HG03469 (cell line): ENCODE measurements around the gene TTLL10.
"Not testable (repeated sequence)": the region's sequence is repeated elsewhere in the genome, so short reads cannot be mapped to it uniquely, and the experiment has no call there.

Experiments
- ATAC-seq: cut with Tn5 transposase; IDR thresholded peaks from one replicate; pipeline ENCODE4 v1.9.1; 2021; ENCODE audit warnings: mild to moderate bottlenecking, moderate library complexity, moderate number of reproducible peaks; ENCODE audit not compliant: unreplicated experiment

TTLL10 gene

DNA sequence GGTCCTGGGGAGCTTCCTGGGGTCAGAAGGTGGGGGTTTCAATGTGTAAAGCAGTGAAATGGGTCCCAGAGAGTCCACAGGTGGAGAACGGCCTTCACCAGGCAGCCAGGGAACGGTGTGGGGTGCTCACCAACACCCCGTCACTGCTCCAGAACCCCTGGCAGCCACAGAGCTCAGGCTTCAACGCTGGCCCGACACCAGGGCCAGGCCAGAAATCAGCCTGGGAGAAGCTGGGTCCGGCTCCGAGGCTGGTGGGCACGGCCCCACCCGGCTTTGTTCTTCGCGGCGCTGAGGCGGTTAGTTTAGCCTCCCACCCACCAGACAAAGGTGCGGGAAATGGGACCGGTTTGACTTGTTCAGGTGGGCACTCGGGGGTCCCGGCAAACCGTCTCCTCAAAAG lies 33.0 kb upstream of the TTLL10 start:
- ATAC-seq = no peak

DNA sequence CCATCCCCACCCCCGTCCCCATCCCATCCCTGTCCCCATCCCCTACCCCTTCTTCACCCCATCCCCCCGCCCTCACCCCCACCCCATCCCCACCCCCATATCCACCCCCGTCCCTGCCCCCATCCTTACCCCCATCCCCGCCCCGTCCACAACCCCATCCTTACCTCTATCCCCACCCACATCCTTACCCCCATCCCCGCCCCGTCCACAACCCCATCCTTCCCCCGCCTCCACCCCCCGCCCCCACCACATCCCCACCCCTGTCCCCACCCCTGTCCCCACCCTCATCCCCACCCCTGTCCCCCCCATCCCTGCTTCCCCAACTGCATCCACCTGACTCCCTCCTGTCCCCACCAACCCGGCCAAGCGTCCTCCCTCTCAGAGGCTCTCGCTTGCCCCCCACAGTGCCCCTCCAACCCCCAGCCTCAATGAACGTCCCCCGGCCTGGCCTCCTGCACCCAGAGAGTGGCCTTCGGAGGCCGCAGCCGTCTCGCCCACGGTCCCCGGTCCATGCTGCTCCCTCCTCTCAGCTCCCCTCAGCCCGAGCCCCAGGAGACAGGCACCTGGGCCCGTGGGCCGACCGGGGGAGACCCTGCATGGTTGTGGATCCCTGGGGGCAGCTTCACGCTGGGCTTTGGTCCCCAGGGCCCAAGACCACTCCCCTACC lies 32.3 kb upstream of the TTLL10 start:
- ATAC-seq = no peak

DNA sequence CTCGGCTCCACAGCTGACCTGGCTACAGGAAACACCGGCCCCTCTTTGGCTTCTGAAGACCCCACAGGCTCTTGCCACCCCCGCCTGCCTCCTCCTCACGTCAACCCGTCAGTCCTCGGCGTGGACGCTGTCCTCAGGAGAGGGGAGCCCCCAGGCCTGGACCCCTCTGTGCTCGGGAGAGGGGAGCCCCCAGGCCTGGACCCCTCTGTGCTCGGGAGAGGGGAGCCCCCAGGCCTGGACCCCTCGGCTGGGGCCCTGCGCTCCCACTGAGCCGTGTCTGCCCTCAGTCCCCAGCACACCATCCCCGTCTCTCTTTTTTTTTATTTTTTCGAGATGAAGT lies 31.8 kb upstream of the TTLL10 start:
- no peak for ATAC-seq

DNA sequence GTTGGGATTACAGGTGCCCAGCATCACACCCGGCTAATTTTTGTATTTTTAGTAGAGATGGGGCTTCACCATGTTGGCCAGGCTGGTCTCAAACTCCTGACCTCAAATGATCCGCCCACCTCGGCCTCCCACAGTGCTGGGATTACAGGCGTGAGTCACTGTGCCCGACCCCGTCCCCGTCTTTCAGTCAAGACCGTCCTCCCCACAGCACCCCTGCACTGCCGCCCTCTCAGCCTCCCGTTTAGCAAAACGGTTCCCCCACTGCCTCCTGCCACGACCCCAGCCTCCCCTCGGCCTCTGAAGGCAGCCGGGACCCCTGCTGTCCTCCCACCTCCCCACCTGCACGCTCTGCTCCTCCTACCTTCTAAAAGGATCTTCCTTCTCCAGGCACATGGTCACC lies 31.3 kb upstream of the TTLL10 start:
- ATAC-seq = not testable (repeated sequence)

DNA sequence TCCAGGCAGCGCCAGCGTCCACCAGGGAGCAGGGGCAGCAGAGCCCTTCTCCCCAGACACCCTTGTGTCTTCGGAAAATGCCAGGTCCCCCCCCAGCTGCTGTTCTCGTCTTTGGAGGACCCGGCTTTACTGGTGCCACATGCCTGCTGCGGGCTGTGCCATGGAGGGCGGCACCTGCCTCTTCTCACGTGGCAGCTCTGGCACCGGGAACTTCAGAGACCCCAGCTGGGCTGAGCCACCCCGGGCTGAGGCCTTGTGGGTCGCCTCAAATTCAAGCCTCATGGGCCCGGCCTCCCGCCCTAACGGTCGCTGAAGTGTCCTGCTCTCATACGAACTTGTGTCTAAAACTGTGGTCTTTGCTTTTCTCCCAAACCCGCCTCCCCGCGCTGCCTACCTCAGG lies 30.8 kb upstream of the TTLL10 start:
- ATAC-seq = no peak

DNA sequence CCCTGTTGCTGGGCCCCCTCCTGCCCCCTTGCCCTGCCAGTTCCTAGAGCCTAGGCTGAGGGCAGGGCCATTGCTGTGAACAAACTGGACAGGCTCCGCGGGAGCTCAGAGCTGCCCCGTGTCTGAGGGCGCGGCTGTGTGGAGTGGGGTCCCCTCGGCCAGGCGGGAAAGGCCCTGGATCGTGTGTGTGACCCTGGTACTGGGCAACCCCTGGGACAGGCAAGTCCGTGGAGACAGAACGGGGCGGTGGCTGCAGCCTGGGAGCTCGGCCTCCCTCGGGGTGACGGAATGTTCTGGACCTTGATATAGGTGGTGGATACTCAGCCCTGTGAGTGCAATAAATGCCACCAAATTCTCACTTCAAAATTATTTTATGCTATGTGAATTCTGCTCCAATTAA lies 30.0 kb upstream of the TTLL10 start:
- no peak for ATAC-seq

DNA sequence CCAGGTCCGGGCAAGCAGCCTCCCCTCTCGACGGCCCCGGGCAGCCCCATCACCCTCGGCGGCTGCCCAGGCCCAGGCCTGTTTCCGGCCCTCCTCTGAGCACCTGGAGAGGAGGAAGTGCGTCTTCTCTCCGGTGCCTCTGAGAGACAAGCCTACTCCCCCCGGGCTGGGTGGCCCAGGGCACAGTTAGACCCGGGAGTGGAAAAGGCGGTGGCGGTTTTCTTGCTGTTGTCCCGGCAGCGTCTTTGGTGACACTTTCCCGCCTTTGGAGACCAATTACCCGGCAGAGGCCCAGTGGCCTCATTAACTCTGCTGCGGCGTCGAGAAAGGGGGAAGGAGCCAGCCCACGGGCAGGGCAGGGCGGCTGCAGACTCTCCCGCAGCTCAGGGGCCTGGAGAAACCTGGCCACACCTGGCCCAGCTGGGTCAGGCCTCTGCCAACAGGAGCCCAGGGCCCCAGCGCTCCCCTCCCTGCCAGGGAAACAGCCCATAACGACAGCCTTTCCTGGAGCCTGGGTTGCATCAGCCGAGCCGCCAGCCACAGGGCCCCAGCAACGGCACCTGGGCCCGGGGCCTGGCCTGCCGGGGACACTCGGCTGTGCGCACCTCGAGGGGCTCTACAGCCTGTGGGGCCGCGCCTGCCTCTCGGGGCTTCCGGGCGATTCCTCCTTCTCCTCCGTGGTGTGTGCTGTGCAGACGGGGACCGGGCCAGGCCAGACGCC lies 29.4 kb upstream of the TTLL10 start:
- no peak for ATAC-seq

DNA sequence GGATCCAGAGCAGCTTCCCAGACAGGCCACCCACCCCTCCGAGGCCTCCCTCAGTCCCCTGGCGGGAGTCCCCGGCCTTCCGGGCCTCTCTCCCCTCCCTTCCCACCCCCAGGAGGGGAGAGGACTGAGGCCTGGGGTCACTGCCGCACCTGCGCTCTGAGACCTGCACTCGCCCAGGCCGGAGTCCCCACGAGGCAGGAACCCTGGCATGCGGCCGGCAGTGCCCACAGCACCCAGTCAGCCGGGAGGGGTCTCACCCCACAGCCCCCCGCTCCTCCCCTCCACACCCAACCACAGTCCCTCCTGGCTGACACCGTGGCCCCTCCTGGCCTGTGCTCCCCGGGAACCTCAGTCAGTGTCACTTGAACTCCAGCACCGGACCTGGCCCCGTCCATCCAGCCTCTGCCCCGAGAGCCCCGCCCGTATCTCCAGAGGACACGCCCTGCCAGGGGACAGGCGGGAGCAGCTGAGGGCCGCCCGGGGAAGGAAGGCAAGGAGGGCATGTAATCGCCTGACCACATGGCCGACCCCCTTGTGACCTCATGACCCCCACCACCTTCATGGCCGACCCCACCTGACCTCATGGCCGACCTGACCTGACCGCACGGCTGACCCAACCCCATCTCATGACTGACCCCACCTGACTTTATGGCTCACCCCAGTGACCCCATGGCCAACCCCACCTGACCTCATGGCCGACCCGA lies 28.7 kb upstream of the TTLL10 start:
- no peak for ATAC-seq

DNA sequence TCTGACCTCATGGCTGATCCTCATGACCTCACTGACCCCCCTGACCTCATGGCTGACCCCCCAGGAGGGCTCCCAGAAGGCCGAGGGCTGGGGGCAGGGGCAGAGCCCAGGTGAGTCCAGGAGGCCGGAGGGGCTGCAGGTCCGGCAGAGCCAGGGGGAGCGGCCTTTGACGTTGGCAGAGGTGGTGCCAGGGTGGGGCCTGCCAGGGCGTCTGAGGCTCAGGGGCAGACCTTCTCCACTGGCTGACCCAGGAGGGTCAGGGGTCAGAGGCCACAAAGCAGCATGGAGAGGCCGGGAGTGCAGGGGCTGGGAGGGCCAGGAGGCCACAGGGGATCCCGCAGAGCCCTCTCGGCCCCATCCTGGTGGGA lies 28.1 kb upstream of the TTLL10 start:
- ATAC-seq = no peak

DNA sequence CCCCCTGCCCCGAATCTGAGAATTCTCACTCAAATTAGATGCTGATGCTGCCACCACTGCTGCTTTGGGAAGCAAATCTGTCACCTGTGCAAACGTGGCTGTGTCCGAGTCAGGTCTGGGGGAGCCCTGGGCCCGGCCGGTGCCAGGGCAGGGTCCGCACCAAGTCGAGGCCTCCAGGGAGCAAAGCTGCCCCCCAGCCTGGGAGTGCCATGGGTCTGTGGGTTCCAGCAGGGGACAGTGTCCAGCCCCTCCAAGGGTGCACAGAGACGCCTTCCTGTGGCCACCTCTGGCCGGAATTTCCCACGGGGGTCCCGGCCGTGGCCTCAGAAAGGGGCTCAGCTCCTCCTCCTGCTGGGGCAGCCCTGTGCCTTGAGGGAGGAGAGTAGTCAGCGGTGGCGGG lies 27.7 kb upstream of the TTLL10 start:
- ATAC-seq = no peak

DNA sequence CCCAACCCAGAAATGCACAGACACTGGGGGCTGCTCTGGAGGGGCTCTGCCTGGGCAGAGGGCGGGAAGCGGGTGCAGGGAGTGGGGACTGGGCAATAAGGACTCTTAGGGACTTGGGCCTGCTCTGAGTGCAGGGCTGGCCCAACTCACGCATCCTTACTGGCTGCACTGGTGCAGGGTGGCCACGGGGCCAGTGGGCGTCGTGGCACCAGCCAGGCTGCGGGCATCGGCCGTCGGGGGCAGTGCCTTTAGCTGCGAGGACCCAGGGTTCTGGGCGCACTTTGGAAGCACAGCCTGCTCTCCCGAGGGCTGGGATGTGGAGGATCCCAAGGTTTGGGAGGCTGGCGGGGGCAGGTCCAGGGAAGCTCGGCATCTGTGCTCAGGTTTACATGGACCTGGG lies 27.1 kb upstream of the TTLL10 start:
- no peak for ATAC-seq

DNA sequence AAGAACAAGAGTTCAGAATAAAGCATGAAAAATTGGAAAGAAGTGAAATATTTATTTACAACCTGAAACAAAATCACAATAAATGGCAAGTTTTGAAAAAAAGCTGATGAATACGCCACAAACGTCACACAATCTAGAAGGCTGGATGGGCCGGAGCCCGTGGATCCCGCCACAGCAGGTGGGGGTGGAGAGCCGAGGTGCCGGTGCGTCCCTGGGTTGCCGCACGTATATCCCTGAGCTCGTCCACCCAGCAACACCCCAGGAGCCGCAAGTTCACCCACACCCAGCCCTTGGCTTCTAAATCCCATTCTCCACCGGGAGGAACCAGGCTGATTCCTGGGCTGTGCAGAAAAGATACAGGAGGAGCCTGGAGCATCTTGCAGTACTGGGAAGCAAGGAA lies 25.6 kb upstream of the TTLL10 start:
- ATAC-seq = no peak

DNA sequence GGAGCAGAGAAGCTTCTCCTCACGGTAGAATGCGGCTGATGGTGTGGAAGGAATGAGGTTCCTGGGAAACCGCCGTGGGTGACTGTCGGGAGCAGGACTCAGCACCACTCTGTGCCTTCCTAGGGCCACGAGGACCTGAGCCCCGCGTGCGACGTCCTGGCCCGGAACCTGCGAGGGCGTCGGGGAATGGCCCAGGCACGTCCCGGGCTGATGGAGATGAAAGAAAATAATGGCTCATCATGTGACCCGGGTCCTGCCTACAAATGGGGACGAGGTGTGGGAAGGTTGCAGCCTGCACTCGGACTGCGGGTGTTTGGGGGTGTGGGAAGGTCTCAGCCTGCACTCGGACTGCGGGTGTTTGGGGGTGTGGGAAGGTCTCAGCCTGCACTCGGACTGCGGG lies 25.1 kb upstream of the TTLL10 start:
- no peak for ATAC-seq

DNA sequence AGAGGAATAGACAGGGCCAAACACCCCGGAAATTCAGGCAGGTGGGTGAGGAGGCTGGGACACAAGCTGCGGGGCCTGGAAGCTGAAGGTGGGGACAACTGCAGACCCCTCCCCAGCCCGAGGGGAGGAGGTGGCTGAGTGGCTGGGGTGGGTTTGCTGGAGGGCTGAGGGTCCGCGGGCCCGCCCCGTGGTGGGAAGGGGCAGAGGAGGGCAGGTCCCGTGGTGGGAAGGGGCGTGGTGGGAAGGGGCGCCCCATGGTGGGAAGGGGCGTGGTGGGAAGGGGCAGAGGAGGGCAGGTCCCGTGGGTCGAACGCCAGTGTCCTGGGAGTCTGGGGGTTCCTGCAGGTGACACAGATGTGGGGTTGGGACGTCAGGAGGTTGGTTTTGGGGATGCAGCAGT lies 24.3 kb upstream of the TTLL10 start:
- ATAC-seq = no peak

DNA sequence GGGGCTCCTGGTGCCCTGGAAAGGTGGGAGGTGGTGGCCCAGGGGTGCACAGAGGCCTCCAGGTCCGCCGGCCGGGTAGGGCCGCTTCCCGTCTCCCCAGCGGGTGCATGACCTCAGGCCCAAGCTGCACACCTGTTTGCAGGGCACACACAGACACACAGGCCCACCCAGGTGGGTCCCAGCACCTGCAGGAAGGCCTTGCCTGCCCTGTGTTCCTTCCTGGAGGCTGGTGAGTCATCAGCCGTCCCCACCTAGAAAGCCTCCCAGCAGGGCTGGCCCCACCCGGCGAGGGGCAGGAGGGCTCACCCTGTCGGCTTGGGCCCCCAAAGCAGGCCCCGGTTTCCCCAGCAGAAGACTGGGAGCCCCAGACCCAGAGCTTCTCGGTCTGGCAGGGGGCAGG lies 23.6 kb upstream of the TTLL10 start:
- no peak for ATAC-seq

DNA sequence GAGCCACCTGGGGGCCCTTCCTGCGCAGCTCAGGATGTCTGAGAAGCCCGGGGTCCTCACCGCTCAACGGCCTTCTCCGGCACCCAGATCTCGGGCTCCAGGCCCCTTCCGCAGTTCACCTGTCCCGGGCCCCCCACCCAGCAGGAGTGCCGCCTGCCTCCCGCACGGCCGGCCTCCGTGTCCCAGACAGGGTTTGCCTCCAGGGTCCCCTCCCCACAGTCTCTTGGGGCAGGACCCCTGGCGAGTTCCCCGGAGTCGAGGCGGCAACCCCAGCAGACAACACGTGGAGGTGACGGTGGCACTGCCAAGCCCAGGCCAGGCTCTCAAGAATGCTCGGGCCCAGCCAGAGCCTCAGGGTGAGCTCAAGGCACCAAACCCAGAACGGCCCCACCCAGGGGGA lies 22.4 kb upstream of the TTLL10 start:
- no peak for ATAC-seq

DNA sequence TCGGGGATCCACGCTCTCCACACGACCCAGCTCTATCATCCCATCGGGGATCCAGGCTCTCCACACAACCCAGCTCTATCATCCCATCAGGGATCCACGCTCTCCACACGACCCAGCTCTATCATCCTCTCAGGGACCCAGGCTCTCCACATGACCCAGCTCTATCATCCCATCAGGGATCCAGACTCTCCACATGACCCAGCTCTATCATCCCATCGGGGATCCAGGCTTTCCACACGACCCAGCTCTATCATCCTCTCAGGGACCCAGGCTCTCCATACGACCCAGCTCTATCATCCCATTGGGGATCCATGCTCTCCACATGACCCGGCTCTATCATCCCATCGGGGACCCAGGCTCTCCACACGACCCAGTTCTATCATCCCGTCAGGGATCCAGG lies 21.2 kb upstream of the TTLL10 start:
- ATAC-seq = not testable (repeated sequence)

DNA sequence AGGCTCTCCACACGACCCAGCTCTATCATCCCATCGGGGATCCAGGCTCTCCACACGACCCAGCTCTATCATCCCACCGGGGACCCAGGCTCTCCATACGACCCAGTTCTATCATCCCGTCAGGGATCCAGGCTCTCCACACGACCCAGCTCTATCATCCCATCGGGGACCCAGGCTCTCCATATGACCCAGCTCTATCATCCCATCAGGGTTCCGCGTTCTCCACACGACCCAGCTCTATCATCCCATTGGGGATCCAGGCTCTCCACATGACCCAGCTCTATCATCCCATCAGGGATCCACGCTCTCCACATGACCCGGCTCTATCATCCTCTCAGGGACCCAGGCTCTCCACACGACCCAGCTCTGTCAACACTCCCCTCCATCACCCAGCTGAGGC lies 20.5 kb upstream of the TTLL10 start:
- ATAC-seq = not testable (repeated sequence)

DNA sequence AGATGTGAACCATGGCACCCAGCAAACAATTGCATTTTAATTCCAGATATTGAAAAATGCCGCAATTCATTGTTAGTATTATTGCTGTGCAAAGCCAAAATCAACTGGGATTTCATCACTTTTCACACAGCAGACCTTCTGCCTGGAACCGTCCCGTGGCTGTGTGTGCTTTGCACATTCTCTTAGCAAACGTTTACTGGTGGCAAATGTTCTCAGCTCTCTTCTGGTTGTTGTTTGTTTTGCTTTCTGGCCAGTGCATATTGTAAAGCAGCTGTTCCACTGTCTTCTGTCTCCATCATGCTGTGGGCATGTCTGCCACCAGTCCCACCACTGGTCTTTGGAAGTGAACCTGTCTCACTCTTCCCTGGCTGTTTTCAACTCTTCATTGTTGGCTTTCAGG lies 19.8 kb upstream of the TTLL10 start:
- no peak for ATAC-seq

DNA sequence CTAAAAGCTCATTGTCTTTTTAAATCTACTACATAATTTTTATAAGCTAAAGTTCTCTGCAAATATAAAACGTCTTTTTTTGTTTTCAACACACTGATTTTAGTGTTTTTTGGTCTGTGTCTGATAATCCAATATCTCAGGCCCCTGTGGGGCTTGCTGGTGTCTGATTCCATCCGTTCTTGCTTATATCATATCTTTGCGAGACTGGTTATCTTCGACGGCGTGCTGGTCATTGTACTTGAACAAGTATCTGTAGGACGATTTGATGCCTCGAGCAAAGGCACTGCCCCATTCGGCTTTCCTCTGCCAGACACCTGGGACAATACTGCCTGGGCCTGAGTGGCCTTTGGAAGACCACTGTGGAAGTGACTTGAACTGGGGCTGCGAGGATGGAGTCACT lies 18.4 kb upstream of the TTLL10 start:
- ATAC-seq = no peak

DNA sequence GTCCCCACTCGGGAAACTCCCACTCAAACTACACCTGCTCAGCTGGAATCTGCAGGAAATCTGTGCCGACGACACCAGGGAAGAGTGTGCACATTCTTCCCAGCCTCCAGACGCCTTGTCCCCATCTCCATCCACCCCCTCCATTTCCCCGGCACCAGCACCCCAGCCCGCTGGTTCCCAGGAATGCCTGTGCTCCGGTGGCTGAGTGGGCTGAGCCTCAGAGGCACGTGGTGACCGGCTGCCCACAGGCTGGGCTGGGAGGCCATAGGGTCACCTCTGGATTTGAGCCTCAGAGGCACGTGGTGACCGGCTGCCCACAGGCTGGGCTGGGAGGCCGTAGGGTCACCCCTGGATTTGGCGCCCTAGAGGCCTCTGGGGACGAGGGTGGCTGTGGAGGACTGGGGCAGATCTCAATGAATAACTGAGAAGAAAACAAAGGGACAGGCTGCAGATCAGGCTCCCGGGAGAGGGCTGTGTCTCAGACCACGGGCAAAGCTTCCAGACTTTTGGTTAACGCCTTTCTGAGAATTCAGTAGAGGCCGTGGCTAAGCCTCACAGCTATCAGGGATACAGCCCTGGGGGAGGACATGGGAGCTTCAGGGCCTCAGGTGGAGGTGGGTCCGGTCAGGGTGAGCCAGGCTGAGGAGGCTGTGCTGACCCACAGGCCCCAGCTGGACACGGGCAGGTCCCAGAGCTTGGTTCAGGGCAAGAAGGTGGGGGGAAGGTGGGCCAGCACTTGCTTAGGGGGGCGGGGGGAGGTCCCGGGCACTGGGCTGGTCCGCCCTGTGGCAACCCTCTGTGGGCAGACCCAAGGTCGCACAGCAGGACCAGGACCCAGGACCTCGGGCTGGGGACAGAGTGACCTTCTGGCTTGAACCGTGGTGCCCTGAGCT lies 17.3 kb upstream of the TTLL10 start:
- no peak for ATAC-seq

DNA sequence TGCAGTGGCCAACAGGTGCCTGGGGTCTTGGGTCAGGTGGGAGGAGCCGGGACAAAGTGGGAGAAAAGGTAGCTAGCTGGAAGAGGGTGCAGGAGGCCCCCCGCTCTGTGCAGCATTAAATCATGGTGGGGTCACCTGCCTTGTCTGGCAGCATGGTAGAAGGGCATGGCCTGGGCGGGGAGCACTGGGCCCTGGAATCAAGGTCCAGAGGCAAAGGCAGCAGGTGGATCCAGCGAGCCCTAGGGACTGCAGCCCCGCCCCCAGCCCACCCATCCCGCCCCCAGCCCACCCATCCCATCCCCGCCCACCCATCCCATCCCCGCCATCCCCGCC lies 16.7 kb upstream of the TTLL10 start:
- no peak for ATAC-seq
